K562 (cell line): ENCODE results near the gene SLC22A1. TPM values are rescaled to one million over a fixed set of nuclear protein-coding genes. Genes with fewer than 3 reads are reported as not detected.
"Not testable (repeated sequence)": the region's sequence is repeated elsewhere in the genome, so short reads cannot be mapped to it uniquely, and the experiment has no call there.

ENCODE experiments used
- ATAC-seq: fragments of 200-7000 bp; cut with Tn5 transposase; 3 replicates; pipeline ENCODE4 v1.9.1; 2020; ENCODE audit warnings: moderate library complexity
- BruUV-seq: library from RNA; stranded (reverse); fragments of 400-500 nt; replicated peaks from 2 replicates; lab custom pipeline; 2021; lab: Mats Ljungman, UMichigan
- CTCF ChIA-PET: fragments of 300-600 bp; formaldehyde crosslinking; extraction: SDS; loops from one replicate; lab custom pipeline; 2021; ENCODE audit warnings: low intra/inter-chr PET ratio; lab: Yijun Ruan, JAX
- POLR2A ChIA-PET: fragments of 300-600, 350-650 bp; sonication (Branson Sonifier 250); formaldehyde crosslinking; extraction: SDS; loops from one replicate; lab custom pipeline; 2021; ENCODE audit warnings: antibody characterized with exemption, inconsistent platforms; lab: Yijun Ruan, JAX
- DNase-seq, 4 experiments: peaks; one replicate each; pipeline versions ENCODE4 v3.0.0 to v3.0.0-alpha.2; 2011 to 2018; ENCODE audit warnings: low spot score in 3 of 4, mixed read lengths in 3 of 4; ENCODE audit errors: extremely low read depth in 1 of 4
- FAIRE-seq: peaks from 2 replicates; lab custom pipeline; 2011; peaks lifted over from hg19 to GRCh38; lab: Jason Lieb, UNC
- H2AFZ ChIP-seq: 2 replicates; pipeline ENCODE4 v1.6.0; 2011; ENCODE audit warnings: low read depth, low read length, control low read depth, inconsistent platforms
- H3K27ac ChIP-seq: fragments of 200-600 bp; 3 replicates; pipeline ENCODE4 v1.8.0; 2011; ENCODE audit warnings: low read depth, mild to moderate bottlenecking, control low read depth, inconsistent platforms, low read length, moderate library complexity, mixed read lengths; ENCODE audit errors: extremely low read depth
- H3K27me3 ChIP-seq, 2 experiments: fragments of 300-600 bp in 1 of 2; 2 replicates in 1 of 2; 3 replicates in 1 of 2; pipeline versions ENCODE4 v1.6.0 to v1.8.0; 2011; ENCODE audit warnings: inconsistent platforms in 2 of 2, low read length in 2 of 2, mild to moderate bottlenecking in 1 of 2, mixed read lengths in 1 of 2, moderate library complexity in 1 of 2; ENCODE audit not compliant: control insufficient read depth in 2 of 2, insufficient read depth in 2 of 2
- H3K36me3 ChIP-seq: fragments of 300-600 bp; 3 replicates; pipeline ENCODE4 v1.8.0; 2011; ENCODE audit warnings: mild to moderate bottlenecking, low read length, inconsistent platforms; ENCODE audit not compliant: control insufficient read depth, insufficient read depth
- H3K4me1 ChIP-seq, 2 experiments: fragments of 200-600 bp in 1 of 2; replicated peaks in 1 of 2; 2 replicates in 1 of 2; 3 replicates in 1 of 2; pipeline versions ENCODE4 v1.5.1 to v1.8.0; 2011; ENCODE audit warnings: inconsistent platforms in 2 of 2, low read length in 2 of 2, mild to moderate bottlenecking in 1 of 2, mixed read lengths in 1 of 2, moderate library complexity in 1 of 2; ENCODE audit not compliant: control insufficient read depth in 2 of 2, insufficient read depth in 2 of 2
- H3K4me2 ChIP-seq: 2 replicates; pipeline ENCODE4 v1.6.1; 2011; ENCODE audit warnings: low read length, control low read depth, inconsistent platforms, mixed read lengths; ENCODE audit not compliant: insufficient read depth
- H3K4me3 ChIP-seq: fragments of 200-600 bp; sonication (generic), shearing (Covaris generic); 2 replicates; pipeline ENCODE4 v1.5.1; 2016; ENCODE audit warnings: control low read depth, inconsistent platforms
- H3K79me2 ChIP-seq: fragments of 200-600 bp; 3 replicates; pipeline ENCODE4 v1.8.0; 2011; ENCODE audit warnings: low read length, inconsistent platforms; ENCODE audit not compliant: control insufficient read depth, insufficient read depth
- H3K9ac ChIP-seq, 2 experiments: 2 replicates each; pipeline versions ENCODE4 v1.6.0 to v1.6.1; 2011; ENCODE audit warnings: low read depth in 2 of 2, low read length in 2 of 2, control low read depth in 1 of 2, inconsistent platforms in 1 of 2, mild to moderate bottlenecking in 1 of 2, mixed read lengths in 1 of 2; ENCODE audit not compliant: insufficient read depth in 1 of 2
- H3K9me1 ChIP-seq: one replicate; pipeline ENCODE4 v1.6.0; 2011; ENCODE audit warnings: inconsistent platforms, mild to moderate bottlenecking, low read length, moderate library complexity; ENCODE audit not compliant: control insufficient read depth, insufficient read depth
- H3K9me3 ChIP-seq: replicated peaks from 2 replicates; pipeline ENCODE4 v1.5.1; 2011; ENCODE audit warnings: low read depth, low read length, inconsistent platforms; ENCODE audit not compliant: control insufficient read depth, insufficient read depth
- H4K20me1 ChIP-seq: replicated peaks from 2 replicates; pipeline ENCODE4 v1.6.1; 2011; ENCODE audit warnings: low read length, inconsistent platforms, mixed read lengths; ENCODE audit not compliant: control insufficient read depth, insufficient read depth
- POLR2A ChIP-seq: fragments of 450-650 bp; conservative IDR thresholded peaks from 2 replicates; pipeline ENCODE4 v1.6.1; 2016
- PTTG1 ChIP-seq: fragments of 450-650 bp; IDR thresholded peaks from 2 replicates; pipeline ENCODE4 v1.6.1; 2016; ENCODE audit warnings: low read depth, mild to moderate bottlenecking, missing genetic modification characterization, missing compliant biosample characterization
- TAF1 ChIP-seq: IDR thresholded peaks from 2 replicates; pipeline ENCODE4 v1.6.1; 2011; ENCODE audit warnings: mild to moderate bottlenecking, low read length, moderate library complexity; ENCODE audit not compliant: insufficient read depth, control insufficient read depth, severe bottlenecking; ENCODE audit errors: extremely low read depth
- ZNF354B ChIP-seq: fragments of 250-450 bp; sonication (Bioruptor Pico); IDR thresholded peaks from 2 replicates; pipeline ENCODE4 v1.4.0; 2020
- ZNF444 ChIP-seq: fragments of 250-450 bp; sonication (Bioruptor Pico); IDR thresholded peaks from 2 replicates; pipeline ENCODE4 v1.4.0; 2020; ENCODE audit warnings: mild to moderate bottlenecking, moderate library complexity
- WGBS: fragments of 100-300 bp; shearing (Covaris generic); methylation state at CpG from one replicate; pipeline ENCODE4 v1.1.6; 2016; ENCODE audit warnings: low coverage, mixed read lengths; ENCODE audit not compliant: insufficient coverage; ENCODE audit errors: missing lambda C conversion rate; 5-methylcytosine and 5-hydroxymethylcytosine counted together
- in situ Hi-C: fragments of 300-500 bp; cut with MboI; formaldehyde crosslinking; loops from 4 replicates; pipeline ENCODE4 v1.15.0; 2018; ENCODE audit warnings: inconsistent platforms, mixed read lengths
- intact Hi-C: fragments of 100-400 bp; cut with micrococcal nuclease; formaldehyde crosslinking; loops from 2 replicates; pipeline ENCODE4 v1.14.2; 2022
- polyA plus RNA-seq, 8 experiments: library from polyadenylated mRNA; depleted of rRNA in 4 of 8; stranded (reverse) in 5 of 8; unstranded in 3 of 8; fragments of >200 nt; fragmentation: Nextera tagmentation in 2 of 8; fragmentation: Illumina TruSeq in 1 of 8; extraction: Ambion mirVana in 2 of 8; extraction: Trizol in 1 of 8; gene quantifications; 2 replicates each; pipeline versions ENCODE4 v1.2.1 to v1.2.3, GENCODE V29; 2011 to 2014; ENCODE audit warnings: inconsistent platforms in 1 of 8, missing spikeins in 1 of 8
- total RNA-seq, 7 experiments: library from RNA; depleted of rRNA in 6 of 7; stranded (reverse); fragments of >200 nt in 6 of 7; fragmentation: Illumina TruSeq in 2 of 7; extraction: Trizol in 2 of 7; gene quantifications; 2 replicates each; pipeline versions ENCODE4 v1.2.1 to v1.2.3, GENCODE V29; 2011 to 2021; ENCODE audit warnings: low replicate concordance in 1 of 7

SLC22A1 gene
- total and polyA plus RNA-seq, 9 of the 15 experiments (the other 6 are each of a cell fraction or from before 2014, with no cell fraction given): 0.11 to 0.60 (median 0.26) TPM; not detected in 4

DNA sequence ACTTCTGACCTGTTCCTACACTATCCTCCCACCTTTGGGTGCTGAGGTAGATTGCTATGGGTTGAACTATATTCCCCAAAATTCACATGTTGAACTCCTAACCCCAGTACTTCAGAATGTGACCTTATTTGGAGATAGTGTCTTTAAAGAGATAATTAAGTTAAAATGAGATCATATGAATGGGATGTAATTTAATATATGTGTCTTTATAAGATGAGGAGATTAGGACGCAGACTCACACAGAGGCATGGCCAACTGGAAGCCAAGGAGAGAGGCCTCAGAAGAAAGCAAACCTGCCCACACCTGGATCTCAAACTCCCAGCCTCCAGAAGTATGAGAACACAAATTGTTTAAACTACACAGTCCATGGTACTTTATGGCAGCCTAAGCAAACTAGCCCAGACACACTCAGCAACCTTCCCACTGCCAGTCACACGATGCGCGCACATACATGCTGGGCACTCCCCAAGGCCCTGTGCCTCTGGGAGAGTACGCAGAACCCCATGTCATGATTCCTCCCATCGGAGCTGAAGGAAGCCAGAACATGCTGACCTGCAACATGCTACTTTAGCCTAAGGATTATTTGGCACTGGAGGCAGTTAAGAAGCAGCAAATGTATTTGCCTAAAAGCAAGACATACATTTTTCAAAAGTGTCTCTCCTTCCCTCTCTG is 8.9 kb upstream of the SLC22A1 start:
- in situ Hi-C loops (no loop called here), intact Hi-C loops (no loop called here)
- Histone ChIP-seq H4K20me1 (peaks cover 5% of the 10 kb centered on the region; the same call in 1 of the 2 replicates), H2AFZ (no peak overlapping the region), H3K9ac (no peak overlapping the region), H3K4me3 (no peak overlapping the region), H3K36me3 (peaks cover 4% of the 10 kb centered on the region; the same call in 1 of the 3 replicates), H3K27me3 (no peaks in the 10 kb centered on the region), H3K79me2 (no peaks in the 10 kb centered on the region), H3K9me1 (no peaks in the 10 kb centered on the region), H3K4me2 (no peak overlapping the region), H3K9me3 (no peaks in the 10 kb centered on the region; the same call in 1 of the 2 replicates), H3K4me1 (no peaks in the 10 kb centered on the region), H3K27ac (no peak overlapping the region)
- no peak for ATAC-seq
- POLR2A ChIA-PET: interaction anchor here (0.8 to 1.0 kb wide), 2 partner anchors 11 to 25 kb away, joined by 3 read pairs; no protein-coding TSS in a partner anchor
- no TSS peak for BruUV-seq
- CTCF ChIA-PET: no interaction called here
- TF ChIP-seq ZNF444: no peak
- TF ChIP-seq TAF1: no peak
- TF ChIP-seq POLR2A: 0 out of 2 replicates have a peak, but pooled peaks have one; percentile 17
- TF ChIP-seq PTTG1 (tag): no peak
- TF ChIP-seq ZNF354B (CRISPR knock-in tag): no peak
- WGBS: 92% methylated on average over 6 of the region's 6 CpGs
- no peak for DNase-seq
- no peak for FAIRE-seq

DNA sequence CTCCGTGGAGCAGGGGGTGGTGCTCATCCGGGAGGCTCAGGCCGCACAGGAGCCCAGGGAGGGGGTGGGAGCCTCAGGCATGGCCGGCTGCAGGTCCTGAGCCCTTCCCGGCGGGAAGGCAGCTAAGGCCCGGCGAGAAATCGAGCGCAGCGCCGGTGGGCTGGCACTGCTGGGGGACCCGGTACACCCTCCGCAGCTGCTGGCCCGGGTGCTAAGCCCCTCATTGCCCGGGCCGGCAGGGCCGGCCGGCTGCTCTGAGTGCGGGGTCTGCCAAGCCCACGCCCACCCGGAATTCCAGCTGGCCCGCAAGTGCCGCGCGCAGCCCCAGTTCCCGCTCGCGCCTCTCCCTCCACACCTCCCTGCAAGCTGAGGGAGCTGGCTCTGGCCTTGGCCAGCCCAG is 7.1 kb upstream of the SLC22A1 start:
- in situ Hi-C loops: not testable (repeated sequence)
- 96% methylated on average over 10 of the region's 29 CpGs for WGBS

More for the DNA sequence above, 7.1 kb upstream of the SLC22A1 start:
- DNase-seq, intact Hi-C loops, FAIRE-seq, H3K9me3 ChIP-seq, H3K27ac ChIP-seq, H3K9ac ChIP-seq, H3K79me2 ChIP-seq, H4K20me1 ChIP-seq, CTCF ChIA-PET, H3K9me1 ChIP-seq, H3K4me1 ChIP-seq, ATAC-seq, BruUV-seq, H3K36me3 ChIP-seq, H3K4me2 ChIP-seq, H3K4me3 ChIP-seq, H3K27me3 ChIP-seq, H2AFZ ChIP-seq: not testable (repeated sequence)
- POLR2A ChIA-PET: interaction anchor here (1.1 to 1.4 kb wide), 2 partner anchors 13 to 15 kb away, joined by 4 read pairs; no protein-coding TSS in a partner anchor
